SKM-1 (cell line): ENCODE data around the gene TINAGL1.
"Not testable (repeated sequence)": the region's sequence is repeated elsewhere in the genome, so short reads cannot be mapped to it uniquely, and the experiment has no call there.

ENCODE experiments used
- DNase-seq: peaks from one replicate; lab custom pipeline; 2025; ENCODE audit not compliant: unreplicated experiment; lab: John Stamatoyannopoulos, UW

TINAGL1 gene

DNA sequence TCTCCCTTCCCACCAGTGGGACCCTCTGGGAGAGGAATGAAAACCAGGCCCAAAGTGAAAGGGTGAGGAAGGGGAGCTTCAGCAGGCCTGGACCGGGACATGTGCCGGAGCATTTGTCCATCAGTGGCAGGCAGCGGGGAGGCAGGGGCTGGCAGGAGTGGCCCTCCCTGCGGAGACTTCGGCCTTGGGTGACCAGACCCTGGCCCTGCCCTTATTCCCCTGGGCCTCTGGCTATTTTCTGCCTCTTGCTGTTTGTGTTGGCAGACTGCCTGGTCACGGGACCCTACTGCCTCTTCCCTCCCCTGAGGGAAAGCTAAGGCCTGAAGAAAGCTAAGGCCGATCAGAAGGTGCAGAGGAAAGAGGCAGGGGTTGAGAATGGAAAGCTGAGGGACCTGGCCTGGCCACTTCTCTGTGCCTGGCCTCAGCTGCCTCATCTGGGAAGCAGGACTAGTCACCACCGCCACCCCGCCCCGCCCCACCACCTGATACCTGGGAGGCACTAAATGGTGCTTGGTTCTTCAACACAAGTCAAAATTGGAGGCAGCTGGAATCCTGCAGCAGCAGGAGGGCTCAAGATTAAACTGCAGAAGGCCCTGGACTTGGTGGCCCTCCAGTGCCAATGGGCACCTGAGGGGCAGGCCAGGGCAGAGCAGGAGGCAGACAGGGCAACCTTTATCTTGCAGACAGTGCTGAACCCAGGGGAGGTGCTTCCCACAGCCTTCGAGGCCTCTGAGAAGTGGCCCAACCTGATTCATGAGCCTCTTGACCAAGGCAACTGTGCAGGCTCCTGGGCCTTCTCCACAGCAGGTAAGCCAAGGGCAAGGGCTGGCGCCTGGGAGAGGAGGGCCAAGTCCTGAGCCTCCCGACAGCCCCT, 7.9 kb downstream of the TINAGL1 start:
- no peak for DNase-seq

DNA sequence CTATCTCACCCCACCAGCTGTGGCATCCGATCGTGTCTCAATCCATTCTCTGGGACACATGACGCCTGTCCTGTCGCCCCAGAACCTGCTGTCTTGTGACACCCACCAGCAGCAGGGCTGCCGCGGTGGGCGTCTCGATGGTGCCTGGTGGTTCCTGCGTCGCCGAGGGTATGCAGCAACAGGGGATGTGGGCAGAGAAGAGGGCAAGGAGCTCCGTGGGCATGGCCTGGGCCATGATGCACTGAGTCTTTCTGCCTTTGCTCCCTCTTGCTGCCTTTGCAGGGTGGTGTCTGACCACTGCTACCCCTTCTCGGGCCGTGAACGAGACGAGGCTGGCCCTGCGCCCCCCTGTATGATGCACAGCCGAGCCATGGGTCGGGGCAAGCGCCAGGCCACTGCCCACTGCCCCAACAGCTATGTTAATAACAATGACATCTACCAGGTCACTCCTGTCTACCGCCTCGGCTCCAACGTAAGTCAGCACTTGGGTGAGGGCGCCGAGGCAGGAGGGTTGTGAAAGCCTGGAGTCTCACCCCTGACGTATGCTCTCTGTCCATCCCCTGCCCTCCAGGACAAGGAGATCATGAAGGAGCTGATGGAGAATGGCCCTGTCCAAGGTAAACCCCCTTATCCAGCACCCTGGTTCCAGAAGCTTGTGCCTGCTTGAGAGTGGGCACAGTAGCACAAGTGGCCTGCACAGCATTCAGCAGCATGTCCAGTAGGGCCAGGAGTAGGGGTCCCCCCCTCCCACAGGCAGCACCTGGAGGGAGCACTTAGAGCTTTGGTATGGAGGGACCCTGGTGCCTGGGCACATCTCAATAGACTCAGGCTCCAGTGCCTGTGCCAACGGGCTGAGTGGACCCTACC, 8.8 kb downstream of the TINAGL1 start:
- DNase-seq, result no peak

- DNase-seq, result no peak
These were observed 9.5 kb downstream of the TINAGL1 start for GRCh38 chr1:31585736-31586365.

DNA sequence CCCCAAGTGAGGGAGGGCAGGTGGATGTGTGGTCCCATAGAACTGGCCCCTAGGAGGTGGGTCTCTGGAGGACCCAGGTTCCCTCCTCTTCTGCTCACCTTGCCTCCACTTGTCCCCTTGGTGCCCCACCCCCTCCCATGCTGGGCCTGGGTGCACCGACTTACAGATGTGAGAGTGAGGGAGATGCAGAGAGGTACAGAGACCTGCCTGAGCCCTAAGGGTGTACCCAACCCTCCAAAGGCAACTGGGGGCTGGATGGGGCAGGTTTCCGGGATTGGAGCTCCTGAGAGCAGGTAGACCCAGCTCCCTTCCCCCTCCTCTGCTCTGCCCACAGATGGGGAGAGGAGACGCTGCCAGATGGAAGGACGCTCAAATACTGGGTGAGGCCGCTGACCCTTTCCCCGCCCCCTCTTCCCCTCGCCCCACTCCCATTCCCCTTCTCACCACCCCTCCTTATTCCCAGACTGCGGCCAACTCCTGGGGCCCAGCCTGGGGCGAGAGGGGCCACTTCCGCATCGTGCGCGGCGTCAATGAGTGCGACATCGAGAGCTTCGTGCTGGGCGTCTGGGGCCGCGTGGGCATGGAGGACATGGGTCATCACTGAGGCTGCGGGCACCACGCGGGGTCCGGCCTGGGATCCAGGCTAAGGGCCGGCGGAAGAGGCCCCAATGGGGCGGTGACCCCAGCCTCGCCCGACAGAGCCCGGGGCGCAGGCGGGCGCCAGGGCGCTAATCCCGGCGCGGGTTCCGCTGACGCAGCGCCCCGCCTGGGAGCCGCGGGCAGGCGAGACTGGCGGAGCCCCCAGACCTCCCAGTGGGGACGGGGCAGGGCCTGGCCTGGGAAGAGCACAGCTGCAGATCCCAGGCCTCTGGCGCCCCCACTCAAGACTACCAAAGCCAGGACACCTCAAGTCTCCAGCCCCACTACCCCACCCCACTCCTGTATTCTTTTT, 10.3 kb downstream of the TINAGL1 start:
- no peak for DNase-seq

DNA sequence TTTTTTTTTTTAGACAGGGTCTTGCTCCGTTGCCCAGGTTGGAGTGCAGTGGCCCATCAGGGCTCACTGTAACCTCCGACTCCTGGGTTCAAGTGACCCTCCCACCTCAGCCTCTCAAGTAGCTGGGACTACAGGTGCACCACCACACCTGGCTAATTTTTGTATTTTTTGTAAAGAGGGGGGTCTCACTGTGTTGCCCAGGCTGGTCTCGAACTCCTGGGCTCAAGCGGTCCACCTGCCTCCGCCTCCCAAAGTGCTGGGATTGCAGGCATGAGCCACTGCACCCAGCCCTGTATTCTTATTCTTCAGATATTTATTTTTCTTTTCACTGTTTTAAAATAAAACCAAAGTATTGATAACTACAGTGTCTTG, 11.0 kb downstream of the TINAGL1 start:
- not testable (repeated sequence) for DNase-seq

DNA sequence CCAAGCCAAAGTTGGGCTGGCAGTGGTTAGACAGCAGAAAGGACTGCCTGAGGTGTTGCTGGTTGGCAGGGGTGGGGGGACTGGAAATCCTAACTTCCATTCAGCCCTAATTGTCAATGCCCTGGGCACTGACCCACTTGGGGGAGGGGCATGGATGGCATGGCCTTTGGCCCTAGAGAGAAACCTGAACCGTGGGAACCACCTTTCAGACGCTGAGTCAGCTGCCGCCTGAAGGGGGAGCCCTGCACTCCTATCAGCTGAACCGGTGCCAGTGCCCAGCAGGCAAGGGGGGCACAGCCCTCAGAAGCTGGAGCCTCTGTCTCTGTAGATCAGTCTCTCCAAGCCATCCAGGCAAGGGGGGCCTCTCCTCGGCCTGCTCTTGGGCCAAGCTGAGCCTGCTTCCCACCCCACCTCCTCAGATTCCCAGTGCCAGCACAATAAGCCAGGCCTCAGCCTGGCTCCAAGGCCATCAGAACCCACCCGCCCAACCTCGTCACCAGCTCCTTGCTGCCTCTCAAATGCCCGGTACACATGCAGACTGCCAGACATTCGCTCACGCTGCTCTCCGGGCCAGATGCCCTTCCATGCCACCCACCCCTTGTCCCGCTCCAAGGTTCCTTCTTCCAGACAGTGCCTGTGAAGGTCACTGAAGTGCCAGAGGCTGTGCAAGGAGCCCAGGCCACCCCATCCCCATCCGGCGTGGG, 11.6 kb downstream of the TINAGL1 start:
- DNase-seq, result peak; percentile 9

GRCh38 chr1:31588751-31589515, 12.6 kb downstream of the TINAGL1 start:
- DNase-seq, result no peak

DNA sequence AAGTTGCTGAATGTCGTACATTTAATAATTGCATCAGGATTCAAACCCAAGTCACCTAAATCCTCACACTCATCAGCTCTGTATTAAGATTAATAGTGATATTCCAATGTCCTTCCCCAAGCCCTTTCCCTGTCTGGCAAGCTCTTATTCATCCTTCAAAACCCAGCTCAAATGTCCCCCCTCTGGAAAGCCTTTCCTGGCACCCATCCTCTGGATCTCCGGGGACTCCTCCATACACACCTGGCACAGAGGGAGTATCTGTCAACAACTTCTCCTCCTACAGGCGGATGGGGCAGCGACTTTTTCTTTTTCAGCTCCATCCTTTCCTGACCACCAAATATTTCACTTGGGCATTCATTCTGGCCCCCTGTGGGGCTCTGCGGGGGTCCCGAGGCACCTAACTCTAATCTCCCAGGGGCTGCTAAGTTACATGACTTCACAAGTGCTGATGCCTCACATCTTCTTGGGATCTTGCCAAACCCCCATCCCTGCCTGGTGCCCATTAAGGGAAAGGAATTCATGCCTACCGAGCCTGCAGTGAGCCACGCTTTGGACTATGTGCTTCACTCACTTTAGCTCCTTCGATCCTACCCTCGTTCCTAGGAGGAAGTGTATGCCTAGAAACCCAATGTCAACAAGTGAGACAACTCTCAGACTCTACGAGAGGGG, 15.2 kb downstream of the TINAGL1 start:
- no peak for DNase-seq

- DNase-seq, result no peak
These were observed 15.8 kb downstream of the TINAGL1 start for GRCh38 chr1:31592132-31592531.

GRCh38 chr1:31593136-31593665, 16.9 kb downstream of the TINAGL1 start:
- no peak for DNase-seq

DNA sequence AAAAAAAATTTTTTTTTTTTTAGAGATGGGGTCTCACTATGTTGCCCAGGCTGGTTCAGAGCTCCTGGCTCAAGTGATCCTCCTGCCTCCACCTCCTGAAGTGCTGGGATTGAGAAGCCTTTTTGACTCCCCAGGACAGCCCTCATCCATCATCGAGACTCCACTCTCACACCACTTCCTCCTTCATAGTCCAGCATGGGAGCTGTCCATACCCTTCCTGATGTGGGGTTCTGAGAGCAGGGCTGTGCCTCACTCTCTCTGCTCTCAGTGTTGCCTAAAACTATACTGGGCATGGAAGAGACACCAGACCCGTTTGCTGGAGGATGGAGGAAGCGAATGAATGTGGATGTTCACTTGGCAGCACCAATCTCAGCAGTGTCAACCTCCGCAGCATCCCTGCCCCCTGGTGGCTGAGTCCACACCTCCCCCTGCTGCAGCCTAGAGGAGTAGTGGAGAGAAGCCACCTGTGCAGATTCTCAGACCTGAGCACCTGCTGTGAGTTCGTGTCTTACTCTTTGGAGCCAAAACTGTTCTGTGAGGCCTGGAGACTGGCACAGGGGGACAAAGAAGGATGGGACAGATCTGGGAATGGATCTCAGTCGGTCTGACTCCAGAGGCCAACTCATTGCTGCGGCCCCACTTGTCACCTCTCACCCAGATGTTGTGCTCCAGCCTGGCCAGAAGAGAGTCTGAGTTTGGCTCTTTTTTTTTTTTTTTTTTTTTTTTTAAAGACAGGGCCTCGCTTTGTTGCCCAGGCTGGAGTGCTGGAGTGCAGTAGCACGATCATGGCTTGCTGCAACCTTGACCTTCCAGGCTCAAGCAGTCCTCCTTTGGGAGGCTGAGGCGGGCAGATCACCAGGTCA, 17.7 kb downstream of the TINAGL1 start:
- DNase-seq, result peak; percentile 54

DNA sequence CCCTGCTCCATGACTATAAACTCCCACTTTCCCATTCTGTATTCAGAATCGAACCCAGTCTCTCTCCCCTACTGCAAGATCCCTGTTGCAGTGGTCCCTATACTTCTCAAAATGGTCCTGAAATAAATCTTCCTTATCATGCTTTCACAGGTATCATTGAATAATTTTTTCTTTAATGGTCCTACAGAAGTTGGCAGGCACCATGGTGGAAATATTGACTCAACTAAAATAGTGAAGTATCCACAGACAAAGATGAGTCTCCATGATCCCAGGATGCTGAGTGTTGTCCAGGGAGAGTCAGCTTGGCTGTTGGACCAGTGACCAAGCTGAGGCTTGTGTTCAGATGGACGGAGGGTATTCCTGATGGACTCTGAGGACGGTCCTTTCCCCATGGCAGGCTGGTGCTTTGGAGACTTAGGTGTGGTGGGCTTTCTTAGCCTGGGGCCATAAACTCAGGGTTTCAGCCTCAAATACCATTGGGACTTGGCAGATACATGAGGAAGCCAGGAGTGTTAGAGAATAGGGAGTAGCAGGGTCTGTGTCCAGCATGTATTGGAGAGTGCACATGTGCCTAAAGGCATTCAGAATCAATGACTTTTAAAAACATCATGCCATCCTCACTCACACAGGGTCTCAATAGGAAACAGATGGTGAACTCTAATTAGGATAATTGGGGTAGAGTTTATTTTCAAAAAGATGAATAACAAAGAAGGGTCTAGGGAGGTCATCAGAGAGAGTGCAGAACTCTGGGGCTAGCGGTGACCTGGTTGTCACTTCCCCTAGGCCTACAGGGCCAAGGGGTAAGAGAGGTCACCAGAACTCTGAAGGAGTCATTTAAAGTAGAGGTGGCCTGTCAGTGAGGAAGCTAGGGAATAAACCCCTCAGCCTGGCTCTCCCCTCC, 19.8 kb downstream of the TINAGL1 start:
- no peak for DNase-seq

DNA sequence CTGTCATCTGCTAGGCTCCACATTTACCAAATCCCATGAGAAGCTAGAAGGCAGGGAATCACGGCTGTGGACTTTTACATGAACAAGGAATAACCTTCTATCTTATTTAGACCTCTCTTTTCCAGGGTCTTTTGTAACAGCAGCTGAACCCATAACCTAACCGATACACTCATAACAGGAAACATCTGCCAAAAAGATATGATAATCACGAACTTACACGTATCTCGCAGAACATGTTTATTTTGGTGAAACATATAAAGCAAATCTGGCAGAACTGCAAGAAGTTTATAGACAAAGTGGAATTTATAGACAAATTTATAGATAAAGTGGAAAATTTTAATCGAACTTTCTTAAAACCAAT, 20.4 kb downstream of the TINAGL1 start:
- no peak for DNase-seq

DNA sequence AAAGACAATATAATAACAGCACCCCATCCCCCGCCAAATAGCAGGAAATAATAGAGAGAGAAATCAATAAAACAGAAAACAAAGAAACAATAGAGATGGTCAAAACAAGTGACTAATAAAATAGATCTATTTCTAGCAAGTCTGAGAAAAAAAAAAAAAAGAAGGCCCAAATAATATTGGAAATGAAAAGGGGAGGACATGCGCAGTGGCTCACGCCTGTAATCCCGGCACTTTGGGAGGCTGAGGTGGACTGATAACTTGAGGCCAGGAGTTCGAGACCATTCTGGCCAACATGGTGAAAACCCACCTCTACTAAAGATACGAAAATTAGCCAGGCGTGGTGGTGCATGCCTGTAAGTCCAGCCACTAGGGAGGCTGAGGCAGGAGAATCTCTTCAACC, 22.7 kb downstream of the TINAGL1 start:
- no peak for DNase-seq

DNA sequence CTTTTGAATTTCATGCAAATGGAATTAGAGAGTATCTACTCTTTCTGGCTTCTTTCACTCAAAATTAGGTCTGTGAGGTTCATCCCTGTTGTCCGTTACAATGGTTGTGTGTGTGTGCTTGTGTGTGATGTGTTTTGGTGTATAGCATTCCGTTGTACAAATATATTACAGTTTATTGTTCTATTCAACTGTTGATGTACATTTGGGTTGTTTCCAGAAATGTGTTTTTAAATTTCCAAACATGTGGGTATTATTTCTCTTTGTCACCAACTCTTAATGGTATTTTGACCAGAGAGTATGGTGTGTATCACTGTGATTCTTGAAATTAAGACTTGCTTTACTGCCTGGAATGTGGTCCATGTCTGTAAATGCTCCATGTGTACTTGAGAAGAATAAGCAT, 24.3 kb downstream of the TINAGL1 start:
- DNase-seq, result no peak

GRCh38 chr1:31602081-31602480, 25.8 kb downstream of the TINAGL1 start:
- DNase-seq, result no peak
